Measurements from ENCODE around the gene TAF6.

TAF6 gene

GRCh38 chr7:100064162-100064561 is 55.0 kb downstream of the TAF6 start:
- DNase-seq, result no peak

- DNase-seq, result no peak
Measured at GRCh38 chr7:100063376-100063775, 55.8 kb downstream of the TAF6 start.

GRCh38 chr7:100061518-100062193 is 57.5 kb downstream of the TAF6 start:
- no peak for DNase-seq

GRCh38 chr7:100059251-100059739 is 59.9 kb downstream of the TAF6 start:
- DNase-seq, result no peak
